Lower leg skin (tissue), 4 donors: ENCODE measurements around the gene DPYD. TPM values are rescaled to one million over a fixed set of nuclear protein-coding genes. Genes with fewer than 3 reads are reported as not detected.

Source experiments
- DNase-seq, 2 donors: peaks; one replicate each; pipeline ENCODE4 v3.0.0-alpha.2; 2019; ENCODE audit warnings: low spot score in 2 of 2
- H3K4me3 ChIP-seq: fragments of 200-600 bp; sonication (generic); 2 replicates; pipeline ENCODE4 v1.5.1; 2017; ENCODE audit warnings: mild to moderate bottlenecking, low read depth; ENCODE audit not compliant: poor library complexity, severe bottlenecking
- CTCF ChIP-seq, 3 donors: fragments of 450-650 bp; IDR thresholded peaks; one replicate each; pipeline ENCODE4 v1.5.1; 2016; ENCODE audit warnings: antibody characterized with exemption in 3 of 3, mild to moderate bottlenecking in 3 of 3, moderate library complexity in 2 of 3
- POLR2A ChIP-seq, 2 donors: fragments of 450-650 bp; IDR thresholded peaks; one replicate each; pipeline ENCODE4 v1.6.1; 2016 to 2017; ENCODE audit warnings: antibody characterized with exemption in 2 of 2, mild to moderate bottlenecking in 1 of 2, moderate library complexity in 1 of 2
- WGBS, 2 donors: methylation state at CpG; one replicate each; pipeline ENCODE4 v1.1.5; 2018; 5-methylcytosine and 5-hydroxymethylcytosine counted together
- intact Hi-C: fragments of 100-400 bp; cut with DNase I; formaldehyde crosslinking; loops from one replicate; pipeline ENCODE4 v1.15.0; 2023; ENCODE audit warnings: low total_unique reads
- total RNA-seq, 4 donors: library from RNA; depleted of rRNA; stranded (reverse); fragments of >200 nt; gene quantifications; one replicate each; pipeline ENCODE4 v1.1.0, GENCODE V29; 2016

The DPYD gene
- total RNA-seq, 4 donors from 2014 or later: 10.6 to 16.1 (median 14.6) TPM

DNA sequence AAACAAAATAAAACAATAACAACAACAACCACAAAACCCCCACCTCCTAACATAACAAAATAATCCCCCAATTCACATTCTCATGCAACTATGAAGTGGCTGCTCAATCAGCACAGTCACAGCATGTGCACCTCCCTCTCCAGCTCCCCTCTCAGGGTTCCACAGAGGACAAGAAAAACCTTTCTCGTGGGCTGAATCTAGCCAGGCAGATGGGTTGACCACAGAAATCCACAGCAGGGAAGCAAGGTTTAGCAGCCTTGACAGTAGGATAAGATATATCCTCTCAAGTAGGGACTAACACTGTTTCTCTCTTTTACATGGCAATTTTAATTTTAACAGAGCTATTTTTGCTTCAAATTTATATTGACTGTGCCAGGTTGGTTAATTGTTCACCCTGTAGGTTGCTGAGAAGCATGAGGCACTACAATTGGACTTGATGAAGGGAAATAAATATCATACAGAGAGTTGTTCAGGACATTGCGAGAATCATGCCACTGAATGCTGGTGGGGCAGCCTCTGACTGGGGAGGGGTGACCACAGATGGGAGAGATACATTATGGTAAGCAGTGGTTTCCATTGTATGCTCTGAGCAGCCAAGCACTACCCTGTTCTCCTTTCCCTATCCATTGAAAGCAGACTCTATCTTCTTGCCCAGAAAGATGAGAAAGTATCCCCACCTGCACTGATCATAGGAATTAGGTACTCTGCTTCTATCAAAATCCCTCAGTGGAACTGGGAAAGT is 535.1 kb downstream of the DPYD start:
- no peak for TF ChIP-seq POLR2A (IDR thresholded peaks at IDR 0.05)
- TF ChIP-seq CTCF (IDR thresholded peaks at IDR 0.05): no peak
- no peak overlapping the region for H3K4me3 ChIP-seq
- intact Hi-C loops: no loop called here
- DNase-seq: no peak
- WGBS, 2 donors: 86 to 95% methylated on average over 2 of the region's 2 CpGs

DNA sequence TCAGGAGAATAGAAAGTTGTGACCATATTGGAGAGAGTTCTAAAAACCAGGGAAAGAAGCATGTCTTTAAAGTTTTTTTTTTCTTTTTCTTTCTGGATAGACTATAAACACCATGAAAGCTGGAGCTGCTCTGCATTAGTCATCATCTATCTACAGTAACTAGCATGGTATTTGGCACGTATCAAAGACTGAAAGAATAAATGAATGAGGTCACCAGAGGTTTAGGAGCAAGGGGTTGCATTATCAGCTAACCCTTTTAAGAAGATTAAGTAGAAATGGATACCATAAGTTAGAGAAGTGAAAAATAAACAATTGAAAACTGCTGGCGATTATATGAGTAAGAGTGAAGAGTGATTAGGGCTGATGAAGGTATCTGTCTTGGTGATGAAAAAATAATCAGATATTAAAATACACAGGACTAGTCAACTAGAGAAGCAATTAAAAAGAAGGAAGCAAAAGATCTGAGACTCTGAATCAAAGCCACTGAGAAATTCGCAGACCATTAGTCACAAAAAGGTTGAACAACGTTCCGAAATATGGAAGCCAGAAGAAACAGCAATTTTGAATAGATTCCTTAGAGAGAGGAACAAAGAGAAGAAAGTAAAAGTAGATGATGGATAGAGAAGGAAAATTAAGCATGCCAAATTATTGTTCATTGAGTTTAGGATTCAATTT is 536.4 kb downstream of the DPYD start:
- intact Hi-C loops: no loop called here
- TF ChIP-seq POLR2A (IDR thresholded peaks at IDR 0.05) (no peak), CTCF (IDR thresholded peaks at IDR 0.05) (no peak)
- H3K4me3 ChIP-seq: no peak overlapping the region
- 65 to 67% methylated on average over 5 of the region's 5 CpGs for WGBS, 2 donors
- no peak for DNase-seq

GRCh38 chr1:97383797-97384196 is 537.0 kb downstream of the DPYD start:
- DNase-seq: no peak
- TF ChIP-seq POLR2A (IDR thresholded peaks at IDR 0.05) (no peak), CTCF (IDR thresholded peaks at IDR 0.05) (no peak)
- intact Hi-C loops: no loop called here
- no peak overlapping the region for H3K4me3 ChIP-seq
- WGBS, 2 donors: 71 to 83% methylated on average over 4 of the region's 4 CpGs

DNA sequence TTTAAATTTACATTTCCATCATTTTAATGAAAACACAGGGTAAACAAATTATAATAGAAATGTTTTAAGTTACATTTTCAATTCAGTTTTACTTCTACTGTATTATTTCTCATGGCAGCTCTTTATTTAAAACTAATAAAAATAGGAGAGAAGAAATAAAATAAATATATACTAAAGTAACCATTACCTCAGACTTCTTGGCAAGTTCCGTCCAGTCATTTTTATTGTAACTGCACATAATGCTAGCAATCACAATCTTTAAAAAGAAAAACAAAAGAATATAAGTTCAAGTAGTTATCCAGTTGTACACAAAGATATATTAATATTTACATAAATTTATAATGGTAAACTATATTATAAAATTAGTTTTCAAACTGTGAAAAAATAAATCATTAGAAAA is 538.6 kb downstream of the DPYD start:
- no peak overlapping the region for H3K4me3 ChIP-seq
- WGBS, 2 donors: 92 to 99% methylated on average over 1 of the region's 1 CpG
- TF ChIP-seq CTCF (IDR thresholded peaks at IDR 0.05): no peak
- no peak for TF ChIP-seq POLR2A (IDR thresholded peaks at IDR 0.05)
- no peak for DNase-seq
- intact Hi-C loops: no loop called here

DNA sequence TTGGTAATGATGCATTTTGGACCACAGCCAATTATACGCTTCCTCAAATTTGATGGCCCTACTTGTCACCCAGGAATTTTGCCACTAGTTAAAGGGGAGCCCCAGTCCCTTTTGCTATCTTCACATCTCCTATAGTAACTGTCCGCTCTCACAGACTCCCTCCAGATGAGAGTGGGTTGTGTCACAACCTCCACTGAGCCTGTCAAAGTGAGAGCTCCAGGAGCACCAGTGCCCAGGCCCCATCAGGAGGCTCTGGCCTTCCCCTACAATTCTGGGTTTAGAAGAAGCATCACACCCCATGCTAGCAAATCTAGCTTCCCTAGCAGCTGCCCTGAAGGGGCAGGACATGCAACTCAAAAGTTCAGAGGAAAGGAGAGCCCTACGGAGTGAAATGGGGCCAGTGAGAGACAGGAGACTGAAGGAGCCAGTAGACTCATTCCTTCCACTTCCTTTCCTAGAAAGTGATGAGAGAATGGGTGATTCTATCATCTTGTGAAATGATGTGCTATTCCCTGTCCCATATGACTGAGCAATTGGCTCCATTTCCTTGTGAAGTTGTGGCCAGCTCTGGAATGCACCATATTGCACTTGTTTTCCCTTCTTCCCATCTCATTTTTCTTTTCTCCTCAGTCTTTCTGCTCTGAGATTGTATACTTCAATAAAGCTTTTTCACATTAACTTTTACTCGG is 541.3 kb downstream of the DPYD start:
- intact Hi-C loops: no loop called here
- TF ChIP-seq CTCF (IDR thresholded peaks at IDR 0.05): no peak
- no peak for TF ChIP-seq POLR2A (IDR thresholded peaks at IDR 0.05)
- no peak overlapping the region for H3K4me3 ChIP-seq
- 89 to 92% methylated on average over 4 of the region's 4 CpGs for WGBS, 2 donors
- DNase-seq: no peak
